OCI-LY3 (cell line): ENCODE results near the gene MBP.

Source experiments
- H2AFZ ChIP-seq: fragments of 200-600, 300-600 bp; shearing (Covaris generic); 2 replicates; pipeline ENCODE4 v1.6.0; 2014; ENCODE audit warnings: antibody characterized with exemption, low read depth, low read length
- H3K27ac ChIP-seq: fragments of 200-600, 300-600 bp; sonication (generic); 2 replicates; pipeline ENCODE4 v1.5.1; 2014; ENCODE audit warnings: mild to moderate bottlenecking, low read length, moderate library complexity, mixed read lengths
- H3K27me3 ChIP-seq: fragments of 200-600, 300-600 bp; sonication (generic); 2 replicates; pipeline ENCODE4 v1.6.1; 2014; ENCODE audit warnings: low read depth, low read length, mixed read lengths
- H3K36me3 ChIP-seq: fragments of 200-600, 300-600 bp; sonication (generic); replicated peaks from 2 replicates; pipeline ENCODE3; 2014; ENCODE audit warnings: low read depth, low read length, mixed read lengths
- H3K4me1 ChIP-seq: fragments of 300-600, 200-600 bp; sonication (generic); 2 replicates; pipeline ENCODE4 v1.6.1; 2014; ENCODE audit warnings: low read length, mixed read lengths
- H3K4me2 ChIP-seq: fragments of 200-600, 300-600 bp; sonication (generic); 2 replicates; pipeline ENCODE4 v1.6.1; 2014; ENCODE audit warnings: low read length, mixed read lengths
- H3K4me3 ChIP-seq: fragments of 300-600, 200-600 bp; sonication (generic); 2 replicates; pipeline ENCODE4 v1.5.1; 2014; ENCODE audit warnings: antibody characterized with exemption, mild to moderate bottlenecking, low read length, moderate library complexity
- H3K79me2 ChIP-seq: fragments of 300-600, 200-600 bp; shearing (Covaris generic); 2 replicates; pipeline ENCODE4 v1.6.1; 2014; ENCODE audit warnings: mild to moderate bottlenecking, low read length, mixed read lengths
- H3K9ac ChIP-seq: fragments of 300-600, 200-600 bp; shearing (Covaris generic); 2 replicates; pipeline ENCODE4 v1.6.0; 2014; ENCODE audit warnings: mild to moderate bottlenecking, low read length, moderate library complexity
- H3K9me3 ChIP-seq: fragments of 200-600, 300-600 bp; shearing (Covaris generic); 2 replicates; pipeline ENCODE4 v1.6.1; 2014; ENCODE audit warnings: low read length, mixed read lengths; ENCODE audit not compliant: insufficient read depth
- H4K20me1 ChIP-seq: fragments of 200-600, 300-600 bp; sonication (generic); 2 replicates; pipeline ENCODE4 v1.6.1; 2016; ENCODE audit warnings: low read length, mixed read lengths; ENCODE audit not compliant: insufficient read depth
- EZH2phosphoT487 ChIP-seq: fragments of 200-600 bp; shearing (Covaris generic); IDR thresholded peaks from 2 replicates; pipeline ENCODE4 v1.6.1; 2018; ENCODE audit warnings: antibody characterized with exemption, mixed run types, low read depth
- TF ChIP-seq, protein P1 (sequence below): fragments of 200-600, 300-600 bp; sonication (generic); IDR thresholded peaks from 2 replicates; pipeline ENCODE4 v1.5.1; 2014; ENCODE audit warnings: antibody characterized with exemption, low read length, low read depth

MBP gene

DNA sequence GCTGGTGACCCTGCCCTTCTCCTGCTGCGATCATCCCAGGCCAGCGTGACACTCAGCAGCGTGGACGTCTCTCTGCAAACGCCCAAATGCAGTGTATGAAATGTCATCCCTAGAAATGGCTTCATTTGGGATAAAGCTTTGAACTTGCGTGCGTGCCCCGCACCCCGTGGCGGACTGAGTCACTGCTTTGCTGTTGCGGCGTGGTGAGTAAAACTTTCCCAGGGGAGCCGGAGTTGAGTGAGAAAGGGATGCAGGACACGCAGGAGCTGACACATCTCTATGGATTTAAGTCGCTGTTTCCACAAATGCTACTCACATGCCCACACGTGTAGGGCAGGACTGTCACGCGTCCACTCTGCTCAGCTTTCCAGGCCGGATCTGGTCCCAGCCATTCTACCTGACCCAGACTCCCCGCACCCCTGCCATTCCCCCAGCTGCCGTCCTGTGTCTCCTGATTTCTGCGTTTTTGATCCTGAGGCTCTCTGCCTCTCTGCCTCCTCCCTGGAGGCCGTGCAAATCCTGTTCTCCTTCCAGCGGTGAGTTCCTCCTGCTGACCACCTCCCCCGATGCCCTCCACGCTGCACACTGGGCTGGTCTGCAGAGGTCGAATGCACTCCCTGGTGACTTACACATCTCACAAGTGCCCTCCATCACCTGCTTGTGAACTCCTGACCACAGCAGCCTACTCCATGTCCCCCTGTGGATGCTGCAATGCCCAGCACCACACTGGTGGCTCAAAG, 88.9 kb downstream of the MBP start:
- TF ChIP-seq, protein P1, sequence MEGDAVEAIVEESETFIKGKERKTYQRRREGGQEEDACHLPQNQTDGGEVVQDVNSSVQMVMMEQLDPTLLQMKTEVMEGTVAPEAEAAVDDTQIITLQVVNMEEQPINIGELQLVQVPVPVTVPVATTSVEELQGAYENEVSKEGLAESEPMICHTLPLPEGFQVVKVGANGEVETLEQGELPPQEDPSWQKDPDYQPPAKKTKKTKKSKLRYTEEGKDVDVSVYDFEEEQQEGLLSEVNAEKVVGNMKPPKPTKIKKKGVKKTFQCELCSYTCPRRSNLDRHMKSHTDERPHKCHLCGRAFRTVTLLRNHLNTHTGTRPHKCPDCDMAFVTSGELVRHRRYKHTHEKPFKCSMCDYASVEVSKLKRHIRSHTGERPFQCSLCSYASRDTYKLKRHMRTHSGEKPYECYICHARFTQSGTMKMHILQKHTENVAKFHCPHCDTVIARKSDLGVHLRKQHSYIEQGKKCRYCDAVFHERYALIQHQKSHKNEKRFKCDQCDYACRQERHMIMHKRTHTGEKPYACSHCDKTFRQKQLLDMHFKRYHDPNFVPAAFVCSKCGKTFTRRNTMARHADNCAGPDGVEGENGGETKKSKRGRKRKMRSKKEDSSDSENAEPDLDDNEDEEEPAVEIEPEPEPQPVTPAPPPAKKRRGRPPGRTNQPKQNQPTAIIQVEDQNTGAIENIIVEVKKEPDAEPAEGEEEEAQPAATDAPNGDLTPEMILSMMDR = no peak
- TF ChIP-seq EZH2phosphoT487 = no peak

GRCh38 chr18:77042583-77042982, 90.0 kb downstream of the MBP start:
- Histone ChIP-seq H3K4me2 (no peak overlapping the region), H2AFZ (no peak overlapping the region), H3K9ac (no peak overlapping the region), H3K9me3 (no peaks in the 10 kb centered on the region), H3K4me1 (peaks cover 21% of the 10 kb centered on the region), H3K36me3 (peaks cover 19% of the 10 kb centered on the region), H3K79me2 (no peaks in the 10 kb centered on the region; the same call in 1 of the 2 replicates), H3K27me3 (no peaks in the 10 kb centered on the region), H3K4me3 (no peak overlapping the region), H4K20me1 (peaks cover 57% of the 10 kb centered on the region), H3K27ac (no peak overlapping the region)
- TF ChIP-seq, protein P1 = no peak
- no peak for TF ChIP-seq EZH2phosphoT487

More for the DNA sequence above, 88.9 kb downstream of the MBP start:
- Histone ChIP-seq H3K36me3 (peaks cover 19% of the 10 kb centered on the region), H3K79me2 (no peaks in the 10 kb centered on the region; the same call in 1 of the 2 replicates), H3K27me3 (no peaks in the 10 kb centered on the region), H3K4me2 (no peak overlapping the region), H3K4me3 (no peak overlapping the region), H2AFZ (no peak overlapping the region), H3K4me1 (peaks cover 21% of the 10 kb centered on the region), H4K20me1 (peaks cover 47% of the 10 kb centered on the region), H3K27ac (no peak overlapping the region), H3K9ac (no peak overlapping the region), H3K9me3 (no peaks in the 10 kb centered on the region)

- Histone ChIP-seq H3K27me3 (no peaks in the 10 kb centered on the region), H3K27ac (no peak overlapping the region), H3K4me1 (0 out of 2 replicates have a peak, but pooled peaks cover 1% of the 10 kb centered on the region), H3K9ac (no peak overlapping the region), H3K79me2 (no peaks in the 10 kb centered on the region; the same call in 1 of the 2 replicates), H4K20me1 (peaks cover 50% of the 10 kb centered on the region), H3K4me3 (no peak overlapping the region), H3K36me3 (peaks cover 8% of the 10 kb centered on the region), H2AFZ (no peak overlapping the region), H3K9me3 (no peaks in the 10 kb centered on the region), H3K4me2 (no peak overlapping the region)
- TF ChIP-seq EZH2phosphoT487 = no peak
- TF ChIP-seq, protein P1 = no peak
Observed at GRCh38 chr18:77039196-77040130, 93.1 kb downstream of the MBP start.
